Esophagus muscularis mucosa (tissue), 4 donors: ENCODE results near the gene LARGE1.

Experiments
- CTCF ChIP-seq, 3 experiments: fragments of 200-600 bp in 2 of 3; fragments of 450-650 bp in 1 of 3; sonication (generic) in 2 of 3; IDR thresholded peaks; one replicate each; pipeline ENCODE4 v1.5.1; 2017 to 2019; ENCODE audit warnings: antibody characterized with exemption in 3 of 3, mild to moderate bottlenecking in 2 of 3, moderate library complexity in 1 of 3
- EP300 ChIP-seq: sonication (generic); formaldehyde crosslinking; IDR thresholded peaks from one replicate; pipeline ENCODE4 v1.6.1; 2017; ENCODE audit warnings: antibody characterized with exemption
- POLR2A ChIP-seq: fragments of 450-650 bp; IDR thresholded peaks from one replicate; pipeline ENCODE4 v1.6.1; 2017; ENCODE audit warnings: antibody characterized with exemption, moderate library complexity, mild to moderate bottlenecking, low read depth
- POLR2AphosphoS5 ChIP-seq, 2 donors: sonication (generic); formaldehyde crosslinking; IDR thresholded peaks; one replicate each; pipeline ENCODE4 v1.6.1; 2017; ENCODE audit warnings: antibody characterized with exemption in 2 of 2

- no peak for TF ChIP-seq EP300
- TF ChIP-seq CTCF (IDR thresholded peaks at IDR 0.05) = no peak
- TF ChIP-seq POLR2A = no peak
- TF ChIP-seq POLR2AphosphoS5 (IDR thresholded peaks at IDR 0.05) = no peak
These were observed 46.1 kb downstream of the LARGE1 start for GRCh38 chr22:33874206-33874605.
